SJSA1 (cell line): Measurements from ENCODE around the gene HSPB7. TPM values are rescaled to one million over a fixed set of nuclear protein-coding genes. Genes with fewer than 3 reads are reported as not detected.

Source experiments
- DNase-seq, 2 experiments: peaks; one replicate each; pipeline ENCODE4 v3.0.0-alpha.2; 2015 to 2020; ENCODE audit warnings: low spot score in 2 of 2, low read depth in 1 of 2
- H3K27ac ChIP-seq: fragments of 250-450 bp; sonication (Bioruptor Pico); 2 replicates; pipeline ENCODE4 v1.5.1; 2020; ENCODE audit warnings: mild to moderate bottlenecking, moderate library complexity
- H3K27me3 ChIP-seq: fragments of 250-450 bp; sonication (Bioruptor Pico); replicated peaks from 2 replicates; pipeline ENCODE4 v1.5.1; 2020; ENCODE audit warnings: mild to moderate bottlenecking, moderate library complexity
- H3K36me3 ChIP-seq: fragments of 250-450 bp; sonication (Bioruptor Pico); 2 replicates; pipeline ENCODE4 v1.5.1; 2020; ENCODE audit warnings: mild to moderate bottlenecking
- H3K4me1 ChIP-seq: fragments of 250-450 bp; sonication (Bioruptor Pico); replicated peaks from 2 replicates; pipeline ENCODE4 v1.6.1; 2021; ENCODE audit warnings: mild to moderate bottlenecking
- H3K4me3 ChIP-seq: fragments of 250-450 bp; sonication (Bioruptor Pico); 2 replicates; pipeline ENCODE4 v1.5.1; 2020; ENCODE audit warnings: mild to moderate bottlenecking
- H3K9me3 ChIP-seq: fragments of 250-450 bp; sonication (Bioruptor Pico); replicated peaks from 2 replicates; pipeline ENCODE4 v1.5.1; 2020; ENCODE audit warnings: mild to moderate bottlenecking
- total RNA-seq: library from RNA; depleted of rRNA; stranded (reverse); fragments of >200 nt; shearing (Covaris generic); gene quantifications from 2 replicates; pipeline ENCODE4 v1.2.3, GENCODE V29; 2014

The HSPB7 gene
- total RNA-seq, 1 experiment from 2014 or later: not detected

- Histone ChIP-seq H3K4me1 (no peaks in the 10 kb centered on the region), H3K9me3 (no peaks in the 10 kb centered on the region), H3K27me3 (no peaks in the 10 kb centered on the region), H3K36me3 (no peaks in the 10 kb centered on the region), H3K27ac (no peak overlapping the region), H3K4me3 (no peak overlapping the region)
- DNase-seq: no peak
Observed at GRCh38 chr1:15997076-15997585, 20.7 kb downstream of the HSPB7 start.

- DNase-seq: peak; percentile 48 to 75
- no peaks in the 10 kb centered on the region for H3K4me1 ChIP-seq
- no peak overlapping the region for H3K4me3 ChIP-seq
- H3K36me3 ChIP-seq: no peaks in the 10 kb centered on the region
- no peaks in the 10 kb centered on the region for H3K27me3 ChIP-seq
- H3K27ac ChIP-seq: no peak overlapping the region
- H3K9me3 ChIP-seq: no peaks in the 10 kb centered on the region
Observed at GRCh38 chr1:15994590-15995351, 23.1 kb downstream of the HSPB7 start.

- H3K27ac ChIP-seq: no peak overlapping the region
- DNase-seq: no peak
- no peaks in the 10 kb centered on the region for H3K36me3 ChIP-seq
- H3K9me3 ChIP-seq: no peaks in the 10 kb centered on the region
- H3K27me3 ChIP-seq: no peaks in the 10 kb centered on the region
- H3K4me3 ChIP-seq: no peak overlapping the region
- no peaks in the 10 kb centered on the region for H3K4me1 ChIP-seq
Observed at GRCh38 chr1:15994081-15994480, 23.8 kb downstream of the HSPB7 start.

- H3K4me3 ChIP-seq: no peak overlapping the region
- DNase-seq: no peak
- H3K4me1 ChIP-seq: no peaks in the 10 kb centered on the region
- H3K27me3 ChIP-seq: no peaks in the 10 kb centered on the region
- H3K9me3 ChIP-seq: no peaks in the 10 kb centered on the region
- H3K36me3 ChIP-seq: no peaks in the 10 kb centered on the region
- no peak overlapping the region for H3K27ac ChIP-seq
Observed at GRCh38 chr1:15993666-15994065, 24.2 kb downstream of the HSPB7 start.

GRCh38 chr1:15992582-15993500 is 25.0 kb downstream of the HSPB7 start:
- Histone ChIP-seq H3K27me3 (no peaks in the 10 kb centered on the region), H3K4me3 (no peak overlapping the region), H3K9me3 (no peaks in the 10 kb centered on the region), H3K27ac (no peak overlapping the region), H3K36me3 (no peaks in the 10 kb centered on the region), H3K4me1 (no peaks in the 10 kb centered on the region)
- no peak for DNase-seq

- Histone ChIP-seq H3K4me1 (no peaks in the 10 kb centered on the region), H3K27me3 (no peaks in the 10 kb centered on the region), H3K27ac (no peak overlapping the region), H3K9me3 (no peaks in the 10 kb centered on the region), H3K4me3 (no peak overlapping the region), H3K36me3 (no peaks in the 10 kb centered on the region)
- DNase-seq: no peak
Observed at GRCh38 chr1:15992187-15992553, 25.7 kb downstream of the HSPB7 start.

GRCh38 chr1:15991427-15992186 is 26.2 kb downstream of the HSPB7 start:
- Histone ChIP-seq H3K27ac (no peak overlapping the region), H3K4me1 (peaks cover 3% of the 10 kb centered on the region; the same call in 1 of the 2 replicates), H3K4me3 (no peak overlapping the region), H3K36me3 (no peaks in the 10 kb centered on the region), H3K27me3 (no peaks in the 10 kb centered on the region), H3K9me3 (no peaks in the 10 kb centered on the region)
- no peak for DNase-seq

GRCh38 chr1:15989776-15990175 is 28.1 kb downstream of the HSPB7 start:
- no peak overlapping the region for H3K27ac ChIP-seq
- no peak overlapping the region for H3K4me3 ChIP-seq
- no peak for DNase-seq
- peaks cover 5% of the 10 kb centered on the region for H3K4me1 ChIP-seq
- no peaks in the 10 kb centered on the region for H3K27me3 ChIP-seq
- H3K9me3 ChIP-seq: no peaks in the 10 kb centered on the region
- no peaks in the 10 kb centered on the region for H3K36me3 ChIP-seq

GRCh38 chr1:15988856-15989736 is 28.7 kb downstream of the HSPB7 start:
- Histone ChIP-seq H3K27ac (no peak overlapping the region), H3K4me3 (no peak overlapping the region), H3K9me3 (no peaks in the 10 kb centered on the region), H3K4me1 (peaks cover 5% of the 10 kb centered on the region), H3K36me3 (no peaks in the 10 kb centered on the region), H3K27me3 (no peaks in the 10 kb centered on the region)
- no peak for DNase-seq

- Histone ChIP-seq H3K36me3 (no peaks in the 10 kb centered on the region), H3K4me1 (peaks cover 20% of the 10 kb centered on the region), H3K27ac (no peak overlapping the region), H3K9me3 (peaks cover 4% of the 10 kb centered on the region; the same call in 1 of the 2 replicates), H3K27me3 (no peaks in the 10 kb centered on the region), H3K4me3 (no peak overlapping the region)
- DNase-seq: peak in 1 of 2 experiments; percentile 52
Observed at GRCh38 chr1:15985611-15986297, 32.1 kb downstream of the HSPB7 start.

GRCh38 chr1:15983275-15983674 is 34.6 kb downstream of the HSPB7 start:
- DNase-seq: no peak
- Histone ChIP-seq H3K9me3 (peaks cover 4% of the 10 kb centered on the region; the same call in 1 of the 2 replicates), H3K27me3 (no peaks in the 10 kb centered on the region; the same call in 1 of the 2 replicates), H3K27ac (no peak overlapping the region), H3K36me3 (no peaks in the 10 kb centered on the region), H3K4me1 (peaks cover 20% of the 10 kb centered on the region), H3K4me3 (no peak overlapping the region)

- Histone ChIP-seq H3K27ac (no peak overlapping the region), H3K4me3 (no peak overlapping the region), H3K27me3 (no peaks in the 10 kb centered on the region; the same call in 1 of the 2 replicates), H3K9me3 (peaks cover 5% of the 10 kb centered on the region; the same call in 1 of the 2 replicates), H3K36me3 (no peaks in the 10 kb centered on the region), H3K4me1 (peaks cover 18% of the 10 kb centered on the region)
- no peak for DNase-seq
Observed at GRCh38 chr1:15981679-15982078, 36.2 kb downstream of the HSPB7 start.
